NT2/D1 (cell line): ENCODE data around the gene OR6S1.

ENCODE experiments used
- DNase-seq: peaks from one replicate; pipeline ENCODE4 v3.0.0-alpha.2; 2011; ENCODE audit warnings: low read depth, low spot score
- H3K27me3 ChIP-seq: 2 replicates; pipeline ENCODE4 v1.6.0; 2011; ENCODE audit warnings: mild to moderate bottlenecking; ENCODE audit not compliant: insufficient read length, insufficient read depth
- H3K36me3 ChIP-seq: 2 replicates; pipeline ENCODE4 v1.6.1; 2011; ENCODE audit warnings: mild to moderate bottlenecking, low read length, mixed read lengths; ENCODE audit not compliant: insufficient read depth, insufficient read length
- H3K4me1 ChIP-seq: 2 replicates; pipeline ENCODE4 v1.5.1; 2011; ENCODE audit not compliant: insufficient read depth, insufficient read length
- H3K4me3 ChIP-seq: 2 replicates; pipeline ENCODE4 v1.5.1; 2011; ENCODE audit warnings: low read depth; ENCODE audit not compliant: insufficient read length
- H3K9ac ChIP-seq: 2 replicates; pipeline ENCODE4 v1.6.0; 2011; ENCODE audit warnings: low read depth; ENCODE audit not compliant: insufficient read length
- H3K9me3 ChIP-seq: 2 replicates; pipeline ENCODE4 v1.5.1; 2011; ENCODE audit warnings: mild to moderate bottlenecking, low read length; ENCODE audit not compliant: insufficient read depth
- SUZ12 ChIP-seq: IDR thresholded peaks from 2 replicates; pipeline ENCODE4 v1.6.1; 2011; ENCODE audit not compliant: insufficient read length, insufficient read depth; ENCODE audit errors: extremely low read depth
- YY1 ChIP-seq: IDR thresholded peaks from 2 replicates; pipeline ENCODE4 v1.6.1; 2011; ENCODE audit not compliant: insufficient read length, insufficient read depth
- ZNF274 ChIP-seq: IDR thresholded peaks from 2 replicates; pipeline ENCODE4 v1.6.1; 2011; ENCODE audit warnings: mild to moderate bottlenecking, low read depth, low read length

The OR6S1 gene

GRCh38 chr14:20683891-20684661, 42.6 kb upstream of the OR6S1 start, which contains the start of gene RNASE4:
Gene RNASE4 (plus strand): TSS chr14:20684560. CDS start chr14:20699372, 14,812 bp downstream.
- Histone ChIP-seq H3K4me3 (peak within 1 kb of the TSS; percentile 86), H3K9ac (peak within 1 kb of the TSS; percentile 78), H3K9me3 (no peaks in the 10 kb centered on the region), H3K36me3 (no peaks in the 10 kb centered on the region), H3K27me3 (no peaks in the 10 kb centered on the region), H3K4me1 (no peaks in the 10 kb centered on the region)
- TF ChIP-seq SUZ12 = no peak
- no peak for TF ChIP-seq YY1
- TF ChIP-seq ZNF274 = no peak
- no peak for DNase-seq

- no peaks in the 10 kb centered on the region for H3K27me3 ChIP-seq
- TF ChIP-seq ZNF274 (no peak), SUZ12 (no peak), YY1 (no peak)
- H3K4me1 ChIP-seq = no peaks in the 10 kb centered on the region
- peak overlapping the region; percentile 94 for H3K9ac ChIP-seq
- peak overlapping the region; percentile 86 for H3K4me3 ChIP-seq
- no peak for DNase-seq
- no peaks in the 10 kb centered on the region for H3K9me3 ChIP-seq
- H3K36me3 ChIP-seq = no peaks in the 10 kb centered on the region
Measured at GRCh38 chr14:20683125-20683890, 41.8 kb upstream of the OR6S1 start.

GRCh38 chr14:20682435-20683124, 41.1 kb upstream of the OR6S1 start:
- no peaks in the 10 kb centered on the region for H3K9me3 ChIP-seq
- H3K36me3 ChIP-seq = no peaks in the 10 kb centered on the region
- peak overlapping the region; percentile 86 for H3K4me3 ChIP-seq
- no peak for DNase-seq
- no peak for TF ChIP-seq SUZ12
- TF ChIP-seq YY1 = no peak
- TF ChIP-seq ZNF274 = no peak
- no peaks in the 10 kb centered on the region for H3K4me1 ChIP-seq
- H3K27me3 ChIP-seq = no peaks in the 10 kb centered on the region
- H3K9ac ChIP-seq = peak overlapping the region; percentile 94

- H3K9ac ChIP-seq = peak overlapping the region; percentile 94
- no peaks in the 10 kb centered on the region for H3K36me3 ChIP-seq
- H3K9me3 ChIP-seq = no peaks in the 10 kb centered on the region
- DNase-seq = no peak
- no peaks in the 10 kb centered on the region for H3K27me3 ChIP-seq
- H3K4me1 ChIP-seq = no peaks in the 10 kb centered on the region
- H3K4me3 ChIP-seq = peak overlapping the region; percentile 86
- TF ChIP-seq YY1 (no peak), SUZ12 (no peak), ZNF274 (no peak)
Measured at GRCh38 chr14:20682127-20682434, 40.6 kb upstream of the OR6S1 start.

- H3K4me1 ChIP-seq = no peaks in the 10 kb centered on the region
- H3K27me3 ChIP-seq = no peaks in the 10 kb centered on the region
- DNase-seq = no peak
- peak overlapping the region; percentile 94 for H3K9ac ChIP-seq
- H3K4me3 ChIP-seq = peak overlapping the region; percentile 86
- no peaks in the 10 kb centered on the region for H3K9me3 ChIP-seq
- no peaks in the 10 kb centered on the region for H3K36me3 ChIP-seq
- TF ChIP-seq YY1 = no peak
- no peak for TF ChIP-seq ZNF274
- TF ChIP-seq SUZ12 = no peak
Measured at GRCh38 chr14:20681348-20682126, 40.0 kb upstream of the OR6S1 start.

- Histone ChIP-seq H3K27me3 (no peaks in the 10 kb centered on the region), H3K4me3 (peak overlapping the region; percentile 44), H3K9ac (peak overlapping the region; percentile 24), H3K4me1 (no peaks in the 10 kb centered on the region), H3K9me3 (no peaks in the 10 kb centered on the region), H3K36me3 (no peaks in the 10 kb centered on the region)
- DNase-seq = no peak
- TF ChIP-seq YY1 (no peak), ZNF274 (no peak), SUZ12 (no peak)
Measured at GRCh38 chr14:20680843-20681347, 39.4 kb upstream of the OR6S1 start.
